HCT116 (cell line): ENCODE data around the gene ABCD1. TPM values are rescaled to one million over a fixed set of nuclear protein-coding genes. Genes with fewer than 3 reads are reported as not detected.

Experiments
- ATAC-seq: fragments of 200-7000 bp; cut with Tn5 transposase; 2 replicates; pipeline ENCODE4 v1.9.1; 2020; ENCODE audit warnings: mild to moderate bottlenecking, moderate library complexity
- BruUV-seq: library from RNA; stranded (reverse); fragments of 400-500 nt; replicated peaks from 2 replicates; lab custom pipeline; 2021; lab: Mats Ljungman, UMichigan
- CTCF ChIA-PET: fragments of 300-600 bp; sonication (Branson Sonifier 250); formaldehyde crosslinking; loops from one replicate; lab custom pipeline; 2021; ENCODE audit warnings: antibody characterized with exemption; lab: Charles Lee
- POLR2A ChIA-PET: fragments of 300-600, 350-600 bp; sonication (Branson Sonifier 250); formaldehyde crosslinking; loops from one replicate; lab custom pipeline; 2021; ENCODE audit warnings: antibody characterized with exemption; lab: Charles Lee
- RAD21 ChIA-PET, 2 experiments: fragments of 300-600 bp; sonication (Branson Sonifier 250); formaldehyde crosslinking; loops; one replicate each; lab custom pipeline; 2023; ENCODE audit warnings: low total read pairs in 2 of 2; ENCODE audit not compliant: uncharacterized antibody in 2 of 2, unreplicated experiment in 2 of 2, low non-redundant PET in 1 of 2; lab: Charles Lee
- DNase-seq: peaks from one replicate; pipeline ENCODE4 v3.0.0-alpha.2; 2010; ENCODE audit warnings: low read depth, low spot score
- H2AFZ ChIP-seq: fragments of 200-600 bp; shearing (Covaris generic), sonication (generic); 2 replicates; pipeline ENCODE4 v1.6.1; 2017; ENCODE audit warnings: low read depth, mixed run types, mixed read lengths, antibody characterized with exemption, low read length; ENCODE audit not compliant: poor library complexity, severe bottlenecking
- H3K27ac ChIP-seq: 2 replicates; pipeline ENCODE4 v1.5.1; 2012; ENCODE audit warnings: low read depth, low read length
- H3K27me3 ChIP-seq: fragments of 200-600 bp; sonication (generic); 2 replicates; pipeline ENCODE4 v1.6.1; 2016; ENCODE audit warnings: mixed run types, low read length, mixed read lengths; ENCODE audit not compliant: insufficient read depth
- H3K36me3 ChIP-seq, 2 experiments: fragments of 200-500 bp in 1 of 2; fragments of 200-600 bp in 1 of 2; sonication (Bioruptor generic) in 1 of 2; sonication (generic) in 1 of 2; 2 replicates each; pipeline versions ENCODE4 v1.5.1 to v1.6.1; 2014 to 2016; ENCODE audit warnings: low read length in 2 of 2, inconsistent platforms in 1 of 2, mixed read lengths in 1 of 2, mixed run types in 1 of 2; ENCODE audit not compliant: insufficient read depth in 2 of 2, control insufficient read depth in 1 of 2
- H3K4me1 ChIP-seq, 2 experiments: fragments of 200-600 bp in 1 of 2; sonication (generic) in 1 of 2; 2 replicates each; pipeline versions ENCODE4 v1.5.1 to v1.6.1; 2012 to 2017; ENCODE audit warnings: low read length in 2 of 2, inconsistent platforms in 1 of 2, mild to moderate bottlenecking in 1 of 2, mixed read lengths in 1 of 2, mixed run types in 1 of 2, moderate library complexity in 1 of 2; ENCODE audit not compliant: insufficient read depth in 2 of 2, control insufficient read depth in 1 of 2
- H3K4me2 ChIP-seq: fragments of 200-600 bp; sonication (generic); 2 replicates; pipeline ENCODE4 v1.6.1; 2017; ENCODE audit warnings: mixed run types, low read length, mixed read lengths
- H3K4me3 ChIP-seq, 2 experiments: fragments of 200-600 bp in 1 of 2; sonication (generic) in 1 of 2; replicated peaks in 1 of 2; 2 replicates each; pipeline ENCODE4 v1.5.1; 2011 to 2016; ENCODE audit warnings: low read length in 2 of 2, control low read depth in 1 of 2, low read depth in 1 of 2, mild to moderate bottlenecking in 1 of 2, mixed read lengths in 1 of 2, mixed run types in 1 of 2
- H3K79me2 ChIP-seq: fragments of 200-600 bp; sonication (generic); 2 replicates; pipeline ENCODE4 v1.6.1; 2017; ENCODE audit warnings: mild to moderate bottlenecking, mixed run types, low read length, moderate library complexity, mixed read lengths; ENCODE audit not compliant: insufficient read depth
- H3K9ac ChIP-seq: fragments of 200-600 bp; sonication (generic); 2 replicates; pipeline ENCODE4 v1.6.1; 2016; ENCODE audit warnings: low read length, mixed read lengths
- H3K9me2 ChIP-seq: fragments of 200-600 bp; sonication (generic), shearing (Covaris generic); 2 replicates; pipeline ENCODE4 v1.6.1; 2017; ENCODE audit warnings: mixed run types, mild to moderate bottlenecking, moderate library complexity; ENCODE audit not compliant: insufficient read depth
- H3K9me3 ChIP-seq, 2 experiments: fragments of 200-500 bp in 1 of 2; fragments of 200-600 bp in 1 of 2; sonication (Bioruptor generic) in 1 of 2; sonication (generic) in 1 of 2; 2 replicates each; pipeline ENCODE4 v1.6.1; 2014 to 2017; ENCODE audit warnings: low read length in 2 of 2, mixed read lengths in 2 of 2, inconsistent platforms in 1 of 2, low read depth in 1 of 2, mild to moderate bottlenecking in 1 of 2, mixed run types in 1 of 2, moderate library complexity in 1 of 2; ENCODE audit not compliant: control insufficient read depth in 1 of 2, insufficient read depth in 1 of 2
- H4K20me1 ChIP-seq: fragments of 200-600 bp; sonication (generic), shearing (Covaris generic); 2 replicates; pipeline ENCODE4 v1.6.1; 2017; ENCODE audit warnings: mixed run types, mild to moderate bottlenecking, moderate library complexity; ENCODE audit not compliant: insufficient read depth
- CBX3 ChIP-seq: IDR thresholded peaks from 2 replicates; pipeline ENCODE4 v1.6.1; 2012; ENCODE audit warnings: low read depth
- CTCF ChIP-seq, 3 experiments: fragments of 200-600 bp in 1 of 3; sonication (generic) in 1 of 3; IDR thresholded peaks in 2 of 3; conservative IDR thresholded peaks in 1 of 3; 2 replicates each; pipeline ENCODE4 v1.5.1; 2012 to 2017; ENCODE audit warnings: low read depth in 2 of 3, low read length in 2 of 3, antibody characterized with exemption in 1 of 3, borderline replicate concordance in 1 of 3, control low read depth in 1 of 3, mild to moderate bottlenecking in 1 of 3, mixed read lengths in 1 of 3, mixed run types in 1 of 3, moderate library complexity in 1 of 3; ENCODE audit not compliant: insufficient read depth in 1 of 3
- EGR1 ChIP-seq: IDR thresholded peaks from 2 replicates; pipeline ENCODE4 v1.6.1; 2012; ENCODE audit warnings: low read depth
- ELF1 ChIP-seq: IDR thresholded peaks from 2 replicates; pipeline ENCODE4 v1.6.1; 2012; ENCODE audit warnings: low read depth, borderline replicate concordance
- EZH2 ChIP-seq: fragments of 200-600 bp; sonication (generic); IDR thresholded peaks from 2 replicates; pipeline ENCODE4 v1.6.1; 2017; ENCODE audit warnings: antibody characterized with exemption, mixed run types
- JUND ChIP-seq: IDR thresholded peaks from 2 replicates; pipeline ENCODE4 v1.6.1; 2012
- POLR2AphosphoS5 ChIP-seq: IDR thresholded peaks from 2 replicates; pipeline ENCODE4 v1.6.1; 2011; ENCODE audit warnings: mild to moderate bottlenecking, low read depth, low read length, moderate library complexity
- SIN3A ChIP-seq: IDR thresholded peaks from 2 replicates; pipeline ENCODE4 v1.6.1; 2012; ENCODE audit warnings: low read depth
- ZFX ChIP-seq: fragments of 450-650 bp; IDR thresholded peaks from 2 replicates; pipeline ENCODE4 v1.6.1; 2017
- ZNF274 ChIP-seq: fragments of 200-500 bp; sonication (Bioruptor generic); IDR thresholded peaks from 2 replicates; pipeline ENCODE4 v1.6.1; 2014; ENCODE audit warnings: mild to moderate bottlenecking, low read depth, low read length, inconsistent platforms
- intact Hi-C: fragments of 100-400 bp; cut with micrococcal nuclease; formaldehyde crosslinking; loops from 2 replicates; pipeline ENCODE4 v1.10.0; 2022
- total RNA-seq: library from RNA; stranded (reverse); gene quantifications from one replicate; pipeline ENCODE4 v1.2.1, GENCODE V29; 2021; ENCODE audit not compliant: unreplicated experiment

The ABCD1 gene
- total RNA-seq, 1 experiment from 2014 or later: 7.1 TPM

GRCh38 chrX:153727123-153727931 is 2.7 kb downstream of the ABCD1 start:
- no TSS peak for BruUV-seq
- H3K9ac ChIP-seq: peak overlapping the region; percentile 51
- no peaks in the 10 kb centered on the region for H3K9me3 ChIP-seq
- CTCF ChIA-PET: no interaction called here
- peaks cover 0 to under 1% of the 10 kb centered on the region in 2 experiments; a peak in 1 of 4 replicates for H3K36me3 ChIP-seq
- no peak overlapping the region for H2AFZ ChIP-seq
- H3K4me3 ChIP-seq: peak overlapping the region; percentile 11 to 28; a peak in 2 of 4 replicates
- DNase-seq: no peak
- RAD21 ChIA-PET: no interaction called here
- peaks cover 17% of the 10 kb centered on the region for H3K79me2 ChIP-seq
- TF ChIP-seq POLR2AphosphoS5 (no peak), ZFX (no peak), EGR1 (no peak), CBX3 (no peak)
- TF ChIP-seq, all 23 proteins: peak for 0
- POLR2A ChIA-PET: no interaction called here
- H3K4me1 ChIP-seq: peaks cover 35 to 48% of the 10 kb centered on the region in 2 experiments
- H3K4me2 ChIP-seq: peak overlapping the region; percentile 69
- H3K9me2 ChIP-seq: no peaks in the 10 kb centered on the region
- intact Hi-C loops: no loop called here
- H4K20me1 ChIP-seq: no peaks in the 10 kb centered on the region
- ATAC-seq: no peak
- H3K27me3 ChIP-seq: no peaks in the 10 kb centered on the region
- H3K27ac ChIP-seq: peak overlapping the region; percentile 85

- Histone ChIP-seq H3K9me2 (no peaks in the 10 kb centered on the region), H3K36me3 (no peaks in the 10 kb centered on the region), H3K27me3 (no peaks in the 10 kb centered on the region), H3K4me2 (no peak overlapping the region), H3K27ac (peak overlapping the region; percentile 85; the same call in 1 of the 2 replicates), H3K9ac (no peak overlapping the region), H3K4me3 (no peak overlapping the region), H4K20me1 (no peaks in the 10 kb centered on the region), H3K9me3 (no peaks in the 10 kb centered on the region), H3K79me2 (peaks cover 9% of the 10 kb centered on the region), H3K4me1 (peaks cover 32 to 44% of the 10 kb centered on the region in 2 experiments), H2AFZ (no peak overlapping the region)
- CTCF ChIA-PET: no interaction called here
- no peak for DNase-seq
- TF ChIP-seq EZH2: no peak
- TF ChIP-seq SIN3A: no peak
- no peak for TF ChIP-seq CTCF (IDR thresholded peaks at IDR 0.05 in 2 of 3, conservative IDR thresholded peaks at IDR 0.05 in 1 of 3; ENCODE audit: borderline replicate concordance in 1 of 3, insufficient read depth in 1 of 3, low read depth in 2 of 3, low read length in 2 of 3)
- TF ChIP-seq ZNF274: no peak
- TF ChIP-seq JUND: no peak
- no peak for TF ChIP-seq ELF1
- RAD21 ChIA-PET: no interaction called here
- intact Hi-C loops: no loop called here
- no peak for ATAC-seq
- BruUV-seq: no TSS peak
- POLR2A ChIA-PET: no interaction called here
These were observed 3.4 kb downstream of the ABCD1 start for GRCh38 chrX:153728095-153728494.
